ENCODE measurements around the gene IKZF3.
"Not testable (repeated sequence)": the region's sequence is repeated elsewhere in the genome, so short reads cannot be mapped to it uniquely, and the experiment has no call there.

IKZF3 gene

GRCh38 chr17:39716073-39716818, 147.9 kb downstream of the IKZF3 start:
- no peak for DNase-seq (ENCODE audit: low spot score)

- no peak for DNase-seq (ENCODE audit: low spot score)
These were observed 148.6 kb downstream of the IKZF3 start for GRCh38 chr17:39715375-39716072.

- DNase-seq (ENCODE audit: low spot score) = no peak
These were observed 149.9 kb downstream of the IKZF3 start for GRCh38 chr17:39714234-39714633.

GRCh38 chr17:39711851-39712250, 152.3 kb downstream of the IKZF3 start:
- no peak for DNase-seq (ENCODE audit: low spot score)

GRCh38 chr17:39711071-39711470, 153.0 kb downstream of the IKZF3 start:
- not testable (repeated sequence) for DNase-seq (ENCODE audit: low spot score)

- no peak for DNase-seq (ENCODE audit: low spot score)
These were observed 153.8 kb downstream of the IKZF3 start for GRCh38 chr17:39709998-39710964.

- no peak for DNase-seq (ENCODE audit: low spot score)
These were observed 154.7 kb downstream of the IKZF3 start for GRCh38 chr17:39709319-39709997.

Data from putamen (tissue), 1 donor.